ENCODE measurements around the gene CEP44. TPM values are rescaled to one million over a fixed set of nuclear protein-coding genes. Genes with fewer than 3 reads are reported as not detected.

The CEP44 gene
- total and polyA plus RNA-seq, 2 donors (not counting 1 experiment from before 2014, with no cell fraction given) = 6.7 to 13.5 TPM

GRCh38 chr4:174252412-174252811 lies 31.3 kb upstream of the CEP44 start:
- Histone ChIP-seq H3K79me2 (ENCODE audit: control insufficient read depth, insufficient read depth, low read length) (no peaks in the 10 kb centered on the region), H4K20me1 (ENCODE audit: control insufficient read depth, extremely low read depth, insufficient read depth, low read length) (no peaks in the 10 kb centered on the region), H3K27me3 (ENCODE audit: control insufficient read depth, insufficient read depth, low read length) (no peaks in the 10 kb centered on the region), H2AFZ (ENCODE audit: low read length) (no peak overlapping the region), H3K9me3 (ENCODE audit: control insufficient read depth, insufficient read depth, low read depth, low read length) (no peaks in the 10 kb centered on the region), H3K4me2 (ENCODE audit: extremely low read depth, insufficient read depth, low read length) (no peak overlapping the region), H3K9ac (ENCODE audit: insufficient read depth, low read length) (no peak overlapping the region), H3K27ac (ENCODE audit: insufficient read depth, low read length) (no peak overlapping the region), H3K4me3 (replicated peaks in 1 of 4; ENCODE audit: control extremely low read depth in 1 of 4, insufficient read depth in 1 of 4, low read depth in 3 of 4, low read length in 4 of 4) (no peak overlapping the region), H3K4me1 (ENCODE audit: control insufficient read depth, extremely low read depth, insufficient read depth, low read length) (no peaks in the 10 kb centered on the region), H3K36me3 (ENCODE audit: control insufficient read depth, insufficient read depth, low read length) (no peaks in the 10 kb centered on the region)
- no peak for DNase-seq (ENCODE audit: low read depth in 2 of 2)
- no peak for TF ChIP-seq CTCF (conservative IDR thresholded peaks at IDR 0.05 in 1 of 2, IDR thresholded peaks at IDR 0.05 in 1 of 2; ENCODE audit: low read depth in 1 of 2, low read length in 2 of 2)
- no peak for TF ChIP-seq EZH2 (IDR thresholded peaks at IDR 0.05; ENCODE audit: low read length, missing control alignments)

GRCh38 chr4:174254613-174255012 lies 29.1 kb upstream of the CEP44 start:
- H3K79me2 ChIP-seq (ENCODE audit: control insufficient read depth, insufficient read depth, low read length) = no peaks in the 10 kb centered on the region
- no peak overlapping the region for H2AFZ ChIP-seq (ENCODE audit: low read length)
- H4K20me1 ChIP-seq (ENCODE audit: control insufficient read depth, extremely low read depth, insufficient read depth, low read length) = no peaks in the 10 kb centered on the region
- no peaks in the 10 kb centered on the region for H3K36me3 ChIP-seq (ENCODE audit: control insufficient read depth, insufficient read depth, low read length)
- no peak for DNase-seq (ENCODE audit: low read depth in 2 of 2)
- H3K9me3 ChIP-seq (ENCODE audit: control insufficient read depth, insufficient read depth, low read depth, low read length) = no peaks in the 10 kb centered on the region
- H3K4me1 ChIP-seq (ENCODE audit: control insufficient read depth, extremely low read depth, insufficient read depth, low read length) = no peaks in the 10 kb centered on the region
- no peaks in the 10 kb centered on the region for H3K27me3 ChIP-seq (ENCODE audit: control insufficient read depth, insufficient read depth, low read length)
- no peak overlapping the region for H3K9ac ChIP-seq (ENCODE audit: insufficient read depth, low read length)
- H3K27ac ChIP-seq (ENCODE audit: insufficient read depth, low read length) = no peak overlapping the region
- no peak for TF ChIP-seq EZH2 (IDR thresholded peaks at IDR 0.05; ENCODE audit: low read length, missing control alignments)
- no peak for TF ChIP-seq CTCF (conservative IDR thresholded peaks at IDR 0.05 in 1 of 2, IDR thresholded peaks at IDR 0.05 in 1 of 2; ENCODE audit: low read depth in 1 of 2, low read length in 2 of 2)
- no peak overlapping the region for H3K4me3 ChIP-seq (replicated peaks in 1 of 4; ENCODE audit: control extremely low read depth in 1 of 4, insufficient read depth in 1 of 4, low read depth in 3 of 4, low read length in 4 of 4)
- H3K4me2 ChIP-seq (ENCODE audit: extremely low read depth, insufficient read depth, low read length) = no peak overlapping the region

GRCh38 chr4:174255374-174255773 lies 28.3 kb upstream of the CEP44 start:
- H4K20me1 ChIP-seq (ENCODE audit: control insufficient read depth, extremely low read depth, insufficient read depth, low read length) = no peaks in the 10 kb centered on the region
- no peak for DNase-seq (ENCODE audit: low read depth in 2 of 2)
- H3K27me3 ChIP-seq (ENCODE audit: control insufficient read depth, insufficient read depth, low read length) = no peaks in the 10 kb centered on the region
- H3K27ac ChIP-seq (ENCODE audit: insufficient read depth, low read length) = no peak overlapping the region
- no peaks in the 10 kb centered on the region for H3K79me2 ChIP-seq (ENCODE audit: control insufficient read depth, insufficient read depth, low read length)
- H3K9me3 ChIP-seq (ENCODE audit: control insufficient read depth, insufficient read depth, low read depth, low read length) = no peaks in the 10 kb centered on the region
- TF ChIP-seq CTCF (conservative IDR thresholded peaks at IDR 0.05 in 1 of 2, IDR thresholded peaks at IDR 0.05 in 1 of 2; ENCODE audit: low read depth in 1 of 2, low read length in 2 of 2) (no peak), EZH2 (IDR thresholded peaks at IDR 0.05; ENCODE audit: low read length, missing control alignments) (no peak)
- no peak overlapping the region for H2AFZ ChIP-seq (ENCODE audit: low read length)
- H3K4me3 ChIP-seq (replicated peaks in 1 of 4; ENCODE audit: control extremely low read depth in 1 of 4, insufficient read depth in 1 of 4, low read depth in 3 of 4, low read length in 4 of 4) = no peak overlapping the region
- no peaks in the 10 kb centered on the region for H3K36me3 ChIP-seq (ENCODE audit: control insufficient read depth, insufficient read depth, low read length)
- H3K9ac ChIP-seq (ENCODE audit: insufficient read depth, low read length) = no peak overlapping the region
- peak overlapping the region; percentile 4 for H3K4me2 ChIP-seq (ENCODE audit: extremely low read depth, insufficient read depth, low read length)
- H3K4me1 ChIP-seq (ENCODE audit: control insufficient read depth, extremely low read depth, insufficient read depth, low read length) = no peaks in the 10 kb centered on the region
